CD4-positive, alpha-beta T cell treated with Interferon gamma for 1 hour (primary cell): ENCODE data around the gene VTN.
A peak's percentile ranks its signal among the peaks of the same experiment; 100 is the strongest.
"Not testable (repeated sequence)": the region's sequence is repeated elsewhere in the genome, so short reads cannot be mapped to it uniquely, and the experiment has no call there.

Experiments
- DNase-seq: peaks from one replicate; pipeline ENCODE4 v3.0.0-alpha.2; 2020

The VTN gene

DNA sequence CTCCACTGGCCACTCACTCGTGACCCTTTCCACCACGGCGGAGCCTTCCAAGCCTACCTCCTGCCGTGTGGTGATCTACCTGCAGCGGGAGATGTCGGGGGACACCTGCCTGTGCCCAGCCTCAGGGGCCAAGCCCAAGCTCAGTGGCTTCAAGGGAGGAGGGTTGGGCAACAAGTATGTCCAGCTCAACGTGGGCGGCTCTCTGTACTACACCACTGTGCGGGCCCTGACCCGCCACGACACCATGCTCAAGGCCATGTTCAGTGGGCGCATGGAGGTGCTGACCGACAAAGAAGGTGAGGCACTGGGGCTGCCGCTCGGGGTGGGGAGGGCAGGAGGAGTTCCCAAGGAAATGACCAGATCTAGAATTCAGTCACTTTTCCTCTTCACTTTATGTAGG, 30.7 kb downstream of the VTN start:
- DNase-seq = no peak

DNA sequence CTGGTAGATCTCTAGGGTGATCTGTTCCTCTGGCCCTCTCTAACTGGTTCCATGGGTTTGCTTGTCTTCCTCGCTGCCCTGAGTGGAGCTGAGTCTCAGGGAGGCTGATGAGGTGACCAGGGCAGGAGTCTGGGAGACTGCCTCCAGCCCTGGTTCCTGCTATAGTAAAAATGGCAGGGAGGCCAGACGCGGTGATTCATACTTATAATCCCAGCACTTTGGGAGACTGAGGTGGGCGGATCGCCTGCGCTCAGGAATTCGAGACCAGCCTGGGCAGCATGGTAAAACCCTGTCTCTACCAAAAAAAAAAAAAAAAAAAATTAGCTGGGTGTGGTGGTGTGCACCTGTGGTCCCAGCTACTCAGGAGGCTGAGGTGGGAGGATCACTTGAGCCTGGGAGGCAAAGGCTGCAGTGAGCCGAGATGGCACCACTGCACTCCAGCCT, 31.3 kb downstream of the VTN start:
- DNase-seq = not testable (repeated sequence)

- no peak for DNase-seq
Observed at GRCh38 chr17:28338056-28338768, 31.9 kb downstream of the VTN start.

DNA sequence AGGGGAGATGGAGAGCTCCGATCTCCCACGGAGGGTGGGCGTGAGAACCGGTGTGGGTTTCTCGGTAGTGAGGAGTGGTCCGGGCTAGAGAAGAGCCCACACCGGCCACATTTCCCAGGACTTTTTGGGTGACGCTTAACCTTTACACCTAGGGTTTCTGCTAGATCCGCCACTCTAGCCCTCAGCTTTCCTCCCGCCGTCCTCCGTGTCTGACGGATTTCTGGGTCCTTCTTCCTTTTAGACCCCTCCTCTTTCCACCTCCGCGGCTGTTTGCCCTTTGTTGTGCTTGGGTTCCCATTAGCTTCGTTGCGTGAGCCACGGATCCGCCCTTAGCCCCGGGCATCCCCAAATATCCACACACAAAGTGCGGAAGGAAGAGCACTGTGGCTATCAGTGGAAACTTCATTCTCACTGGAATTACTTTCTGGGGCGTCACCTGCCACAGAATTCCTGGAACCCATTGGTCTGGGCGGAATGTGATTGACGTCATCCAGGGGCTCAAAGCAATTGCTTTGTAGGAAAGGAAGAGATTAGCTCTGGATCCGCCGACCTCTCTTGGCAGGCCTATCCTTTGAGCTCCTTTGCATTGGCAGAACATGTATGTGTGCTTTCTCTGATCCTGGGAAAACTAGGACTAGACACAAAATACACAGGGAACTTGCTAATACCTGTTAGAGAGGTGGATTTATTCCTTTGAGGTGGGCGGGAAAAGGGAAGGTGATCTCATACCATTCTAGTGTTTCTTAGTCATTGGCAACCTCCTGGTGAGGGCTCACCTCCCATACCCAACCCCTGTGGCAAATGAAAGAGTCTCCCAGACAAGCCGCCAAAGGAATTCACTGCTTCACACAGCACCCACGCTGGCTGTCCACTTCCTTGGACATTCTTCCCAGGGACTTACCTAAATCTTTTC, 33.9 kb downstream of the VTN start:
- peak; percentile 9 for DNase-seq

- peak; percentile 100 for DNase-seq
Observed at GRCh38 chr17:28335201-28335958, 34.7 kb downstream of the VTN start, which contains the start of the genes IFT20 and TNFAIP1. IFT20 (minus strand) TSS chr17:28335472; CDS start chr17:28331985, 3,487 bp downstream. TNFAIP1 (plus strand) TSS chr17:28335761; CDS start chr17:28339522, 3,761 bp downstream.

DNA sequence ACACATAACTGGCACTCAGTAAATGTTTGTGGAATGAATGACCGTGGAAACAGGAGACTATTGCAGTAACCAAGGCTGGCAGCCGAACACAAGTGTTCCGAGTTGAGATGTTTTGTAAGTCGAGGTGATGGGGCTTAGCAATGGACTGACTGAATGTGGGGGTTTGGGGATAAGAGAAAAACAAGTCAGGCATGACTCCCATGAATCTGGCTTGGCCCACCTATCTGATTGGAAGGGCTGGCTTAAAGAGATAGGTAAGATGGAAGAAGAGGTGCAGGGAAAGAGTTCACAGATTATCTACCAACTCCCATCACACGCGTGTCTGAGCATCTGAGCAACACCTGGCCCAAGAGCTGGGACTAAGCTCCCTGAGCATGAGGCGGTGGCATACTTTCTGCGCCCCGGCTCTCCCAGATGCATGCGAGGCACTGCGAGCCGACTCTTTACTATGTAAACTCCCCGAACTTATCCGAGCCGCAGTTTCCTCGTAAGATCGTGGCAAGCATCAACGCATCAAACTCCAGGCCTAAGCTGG, 35.4 kb downstream of the VTN start:
- DNase-seq = no peak

- peak; percentile 14 for DNase-seq
Observed at GRCh38 chr17:28334171-28334570, 35.9 kb downstream of the VTN start.

- DNase-seq = no peak
Observed at GRCh38 chr17:28333083-28333746, 36.9 kb downstream of the VTN start.

DNA sequence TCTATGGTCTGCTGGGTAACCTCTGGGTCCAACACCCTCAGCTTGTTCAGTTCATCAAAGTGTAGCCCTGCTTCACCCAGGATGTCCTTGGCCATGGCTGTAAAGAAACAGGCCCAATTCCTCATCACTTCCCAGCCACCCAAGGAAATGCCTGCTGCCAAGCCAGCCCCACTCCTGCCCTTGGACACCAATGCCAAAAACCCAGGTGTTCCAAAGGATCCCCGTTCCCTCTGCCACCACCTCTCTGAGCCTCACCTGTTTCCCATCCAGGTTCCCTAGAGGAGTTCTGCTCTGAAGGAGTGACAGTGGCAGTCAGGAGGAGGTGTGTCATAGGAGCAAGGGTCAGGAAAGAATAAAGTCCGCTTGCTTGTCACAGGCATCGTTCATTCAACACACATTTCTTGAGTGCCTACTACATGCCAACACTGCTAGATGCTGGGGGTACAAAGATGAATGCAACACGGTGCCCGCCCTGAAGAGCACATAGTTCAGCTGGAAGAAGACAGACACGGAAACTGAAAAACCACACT, 38.2 kb downstream of the VTN start:
- DNase-seq = no peak

DNA sequence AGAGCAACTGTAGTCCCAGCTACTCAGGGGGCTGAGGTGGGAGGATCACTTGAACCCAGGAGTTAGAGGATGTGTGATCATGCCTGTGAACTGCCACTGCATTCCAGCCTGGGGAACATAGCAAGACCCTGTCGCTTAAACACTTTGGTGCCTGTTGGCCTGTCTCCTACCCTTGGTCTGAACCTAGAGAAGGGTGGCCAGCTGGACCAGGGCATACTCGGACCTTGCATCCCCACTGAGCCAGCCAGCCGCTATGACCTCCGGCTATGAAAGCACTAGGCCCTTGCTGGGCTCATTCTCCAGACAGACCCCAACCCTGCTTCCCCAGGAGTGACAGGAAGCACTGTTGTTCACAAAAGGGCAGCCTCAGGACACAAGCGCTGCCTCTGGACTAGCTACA, 39.4 kb downstream of the VTN start:
- no peak for DNase-seq

GRCh38 chr17:28328325-28328724, 41.8 kb downstream of the VTN start:
- no peak for DNase-seq

DNA sequence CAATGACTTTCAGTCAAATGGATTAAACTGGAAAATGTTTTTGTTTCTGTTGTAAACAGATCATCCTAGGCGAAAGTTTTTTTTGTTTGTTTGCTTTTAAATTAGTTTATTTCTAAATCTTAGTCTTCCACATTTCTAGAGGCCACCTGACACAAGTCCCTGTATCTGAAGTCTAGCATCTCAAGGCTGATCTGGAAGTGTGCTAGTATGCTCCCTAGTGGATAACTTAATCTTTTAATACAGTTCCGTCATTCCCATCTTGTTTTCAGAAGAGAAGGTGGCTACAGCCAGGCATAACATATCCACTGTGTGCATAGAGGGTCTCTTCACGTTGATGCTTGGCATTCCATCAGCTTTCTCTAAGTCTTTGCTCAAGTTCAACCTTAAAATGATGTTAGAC, 42.4 kb downstream of the VTN start:
- no peak for DNase-seq

GRCh38 chr17:28327031-28327607, 43.0 kb downstream of the VTN start:
- no peak for DNase-seq

DNA sequence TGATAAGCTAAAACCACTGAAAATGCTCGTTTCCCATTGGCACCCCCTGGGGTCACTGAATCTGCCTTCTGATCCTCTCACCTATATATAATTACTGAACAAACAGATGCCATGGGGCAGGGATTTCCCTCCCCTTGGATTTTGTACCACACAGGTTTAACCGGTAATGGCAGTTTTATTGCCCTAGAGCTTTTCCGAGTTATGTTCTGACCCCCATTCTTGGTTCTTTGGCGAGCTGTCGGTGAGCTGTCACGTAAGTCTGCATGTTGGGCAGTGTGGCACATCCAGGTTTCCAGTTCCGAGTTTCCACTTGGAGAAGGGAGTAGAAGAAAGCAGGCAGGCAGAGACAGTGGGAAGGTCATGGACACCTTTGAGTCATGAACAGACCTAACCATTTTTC, 44.0 kb downstream of the VTN start:
- no peak for DNase-seq

GRCh38 chr17:28325211-28325610, 44.9 kb downstream of the VTN start:
- DNase-seq = no peak

GRCh38 chr17:28324781-28325180, 45.3 kb downstream of the VTN start:
- no peak for DNase-seq

DNA sequence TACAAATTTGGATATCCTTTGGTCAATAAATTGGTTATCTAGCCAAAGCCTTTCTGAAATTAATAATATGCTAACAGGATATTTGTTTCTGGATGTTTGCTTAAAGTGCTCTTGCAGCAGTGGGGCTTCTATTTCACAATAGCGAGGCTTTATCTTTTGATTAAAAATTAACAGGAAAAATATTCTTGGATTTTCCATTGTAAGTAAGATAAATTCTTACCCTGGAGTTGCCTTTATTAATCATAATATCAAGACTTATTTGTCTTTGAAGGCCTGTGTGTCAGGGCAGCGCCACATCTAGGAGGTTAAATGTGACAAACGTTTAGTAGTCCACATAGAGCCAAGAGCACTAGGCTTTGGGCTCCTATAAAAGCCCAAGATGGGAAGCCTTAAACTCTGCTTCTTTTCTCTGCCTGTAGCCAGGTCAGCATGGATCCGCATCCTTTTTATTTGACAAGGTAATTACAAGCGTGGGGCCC, 45.8 kb downstream of the VTN start:
- DNase-seq = no peak

DNA sequence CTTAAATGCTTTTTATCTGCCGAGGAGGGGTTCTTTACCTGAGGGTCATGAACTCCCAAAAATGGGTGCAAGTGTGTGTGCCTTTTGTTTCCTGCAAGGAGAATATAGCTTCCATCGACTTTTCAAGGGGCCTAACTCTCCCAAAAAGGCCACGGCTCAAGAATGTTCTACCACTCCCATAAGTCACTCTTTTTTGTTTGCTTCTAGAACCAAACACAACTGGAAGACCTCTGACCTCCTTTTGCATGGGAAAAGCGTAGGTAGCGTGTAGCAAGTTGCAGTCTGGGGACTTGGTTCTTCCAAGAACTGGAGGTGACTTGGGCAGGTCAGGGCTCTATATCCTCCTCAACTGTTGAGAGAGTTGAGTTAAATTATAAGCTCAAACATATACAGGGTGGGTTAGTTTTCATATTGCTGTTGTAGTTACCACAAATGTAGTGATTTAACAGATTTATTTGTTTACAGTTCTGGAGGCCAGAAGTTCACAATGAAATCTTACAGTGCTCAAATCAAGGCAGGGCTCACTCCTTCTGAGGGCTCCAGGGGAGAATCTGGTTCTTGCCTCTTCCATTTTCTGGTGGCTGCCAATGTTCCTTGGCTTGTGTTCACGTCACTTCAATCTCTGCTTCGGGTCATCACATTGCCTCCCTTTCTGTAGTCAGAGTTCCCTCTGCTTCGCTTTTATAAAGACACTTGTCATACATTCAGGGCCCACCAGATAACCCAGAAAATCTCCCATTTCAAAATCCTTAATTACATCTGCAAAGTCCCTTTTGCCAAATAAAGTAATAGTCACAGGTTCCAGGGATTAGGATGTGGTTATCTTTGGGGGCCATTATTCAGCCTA, 49.7 kb downstream of the VTN start:
- DNase-seq = no peak

- no peak for DNase-seq
Observed at GRCh38 chr17:28319598-28319935, 50.5 kb downstream of the VTN start.

DNA sequence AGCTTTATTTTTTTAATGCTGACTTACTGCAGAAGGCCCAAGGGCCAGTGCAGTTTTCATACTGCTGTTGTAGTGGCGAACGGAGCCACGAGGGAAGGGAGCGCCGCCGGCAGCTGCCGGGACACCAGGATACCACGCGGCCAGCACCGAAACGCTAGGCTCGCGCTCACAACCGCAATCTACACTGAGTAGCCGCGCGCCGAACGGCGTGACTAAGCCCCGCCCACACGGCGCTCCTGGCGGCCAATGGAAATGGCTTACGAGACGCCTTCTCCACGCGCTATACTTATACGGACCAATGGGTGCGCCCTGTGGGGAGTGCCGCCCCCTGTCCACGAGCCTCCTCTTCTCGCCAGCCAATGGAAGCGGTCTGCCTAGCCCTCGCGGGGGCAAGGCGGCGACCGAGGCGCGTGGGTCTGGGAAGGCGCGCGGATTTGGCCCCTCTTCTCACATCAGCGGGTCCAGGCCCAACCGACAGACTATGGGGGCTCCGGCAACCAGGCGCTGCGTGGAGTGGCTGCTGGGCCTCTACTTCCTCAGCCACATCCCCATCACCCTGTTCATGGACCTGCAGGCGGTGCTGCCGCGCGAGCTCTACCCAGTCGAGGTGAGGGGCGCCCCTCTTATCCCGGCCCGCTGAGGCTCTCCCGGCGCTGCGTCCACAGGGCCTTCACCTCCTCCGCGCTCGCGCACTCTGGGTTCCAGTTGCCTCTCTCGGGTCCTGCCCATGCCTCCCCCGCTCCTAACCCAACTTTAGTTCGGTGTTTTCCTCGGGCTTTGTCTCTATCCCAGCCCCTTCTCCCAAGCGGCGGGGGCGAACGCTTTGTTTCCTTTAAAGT, 51.1 kb downstream of the VTN start, which contains the start of gene TMEM97:
TSS of gene TMEM97 (plus strand) at position 442 of the 839 bp plus-strand sequence. CDS start at position 482, 40 bp downstream.
- peak; percentile 94 for DNase-seq
